ENCODE data around the gene GMIP.

GMIP gene

DNA sequence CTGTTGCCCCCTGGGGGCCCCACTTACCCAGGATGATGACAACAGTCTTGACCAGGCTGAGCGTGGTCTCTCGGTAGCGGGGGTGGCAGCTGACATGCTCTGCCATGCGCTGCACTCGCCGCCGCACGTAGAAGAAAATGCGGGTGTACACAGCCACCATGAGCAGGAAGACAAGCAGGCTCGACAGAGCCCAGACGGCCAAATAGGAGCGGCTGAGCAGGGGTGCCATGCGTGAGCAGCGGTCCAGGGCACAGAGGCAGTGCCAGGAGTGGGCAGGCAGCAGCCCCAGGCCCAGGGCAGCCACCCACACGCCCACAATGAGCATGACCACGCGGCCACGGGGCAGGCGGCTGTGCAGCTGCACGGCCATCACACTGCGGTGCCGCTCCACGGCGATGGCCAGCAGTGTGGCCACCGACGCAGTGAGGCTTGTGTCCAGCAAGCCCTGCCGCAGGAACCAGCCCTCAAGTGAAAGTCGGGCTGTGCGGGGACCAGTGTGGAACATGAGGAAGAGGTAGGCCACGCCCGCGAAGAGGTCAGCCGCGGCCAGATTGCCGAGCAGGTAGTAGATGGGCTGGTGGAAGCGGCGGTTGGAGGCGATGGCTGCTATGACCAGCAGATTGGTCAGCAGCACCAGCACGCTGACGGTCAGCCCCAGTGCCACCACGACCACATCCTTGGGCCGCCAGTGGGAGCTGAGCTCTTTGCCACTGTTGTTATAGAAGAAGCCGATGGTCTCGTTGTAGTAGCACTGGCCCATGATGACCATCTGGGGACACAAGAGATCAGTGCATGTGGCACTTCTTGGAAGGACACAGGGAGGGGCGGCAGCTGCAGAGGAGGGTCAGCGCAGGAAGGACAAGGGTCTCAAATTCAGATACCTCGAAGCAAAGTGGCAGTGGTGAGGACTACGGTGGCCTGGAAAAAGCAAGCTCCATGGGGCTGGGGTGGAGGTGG lies 16.7 kb downstream of the GMIP start:
- TF ChIP-seq, protein P1, sequence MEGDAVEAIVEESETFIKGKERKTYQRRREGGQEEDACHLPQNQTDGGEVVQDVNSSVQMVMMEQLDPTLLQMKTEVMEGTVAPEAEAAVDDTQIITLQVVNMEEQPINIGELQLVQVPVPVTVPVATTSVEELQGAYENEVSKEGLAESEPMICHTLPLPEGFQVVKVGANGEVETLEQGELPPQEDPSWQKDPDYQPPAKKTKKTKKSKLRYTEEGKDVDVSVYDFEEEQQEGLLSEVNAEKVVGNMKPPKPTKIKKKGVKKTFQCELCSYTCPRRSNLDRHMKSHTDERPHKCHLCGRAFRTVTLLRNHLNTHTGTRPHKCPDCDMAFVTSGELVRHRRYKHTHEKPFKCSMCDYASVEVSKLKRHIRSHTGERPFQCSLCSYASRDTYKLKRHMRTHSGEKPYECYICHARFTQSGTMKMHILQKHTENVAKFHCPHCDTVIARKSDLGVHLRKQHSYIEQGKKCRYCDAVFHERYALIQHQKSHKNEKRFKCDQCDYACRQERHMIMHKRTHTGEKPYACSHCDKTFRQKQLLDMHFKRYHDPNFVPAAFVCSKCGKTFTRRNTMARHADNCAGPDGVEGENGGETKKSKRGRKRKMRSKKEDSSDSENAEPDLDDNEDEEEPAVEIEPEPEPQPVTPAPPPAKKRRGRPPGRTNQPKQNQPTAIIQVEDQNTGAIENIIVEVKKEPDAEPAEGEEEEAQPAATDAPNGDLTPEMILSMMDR (IDR thresholded peaks at IDR 0.05; ENCODE audit: extremely low read depth, missing control alignments), result no peak
- no peak for DNase-seq (ENCODE audit: low spot score)

- TF ChIP-seq, protein P1 (IDR thresholded peaks at IDR 0.05; ENCODE audit: extremely low read depth, missing control alignments), result no peak
- DNase-seq (ENCODE audit: low spot score), result no peak
These were observed 19.4 kb downstream of the GMIP start for GRCh38 chr19:19624032-19624570.

DNA sequence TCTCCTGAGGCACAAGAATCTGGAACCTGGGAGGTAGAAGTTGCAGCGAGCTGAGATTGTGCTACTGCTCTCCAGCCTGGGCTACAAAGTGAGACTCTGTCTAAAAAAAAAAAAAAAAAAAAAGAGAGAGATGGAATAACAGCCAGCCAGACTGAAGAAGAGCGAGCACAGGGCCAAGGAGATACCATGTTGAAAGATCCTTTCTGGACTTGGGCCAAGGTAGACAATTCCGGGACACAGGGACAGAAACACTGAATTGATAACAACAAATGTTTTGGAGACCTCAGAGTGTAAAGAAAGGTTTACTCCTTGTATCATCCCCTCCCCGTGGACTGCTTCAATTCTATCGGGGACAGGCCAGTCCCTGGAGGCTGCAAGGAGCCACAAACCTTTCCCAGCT lies 20.1 kb downstream of the GMIP start:
- TF ChIP-seq, protein P1 (IDR thresholded peaks at IDR 0.05; ENCODE audit: extremely low read depth, missing control alignments), result no peak
- no peak for DNase-seq (ENCODE audit: low spot score)

- TF ChIP-seq, protein P1 (IDR thresholded peaks at IDR 0.05; ENCODE audit: extremely low read depth, missing control alignments), result no peak
- no peak for DNase-seq (ENCODE audit: low spot score)
These were observed 23.6 kb downstream of the GMIP start for GRCh38 chr19:19619849-19620210.

DNA sequence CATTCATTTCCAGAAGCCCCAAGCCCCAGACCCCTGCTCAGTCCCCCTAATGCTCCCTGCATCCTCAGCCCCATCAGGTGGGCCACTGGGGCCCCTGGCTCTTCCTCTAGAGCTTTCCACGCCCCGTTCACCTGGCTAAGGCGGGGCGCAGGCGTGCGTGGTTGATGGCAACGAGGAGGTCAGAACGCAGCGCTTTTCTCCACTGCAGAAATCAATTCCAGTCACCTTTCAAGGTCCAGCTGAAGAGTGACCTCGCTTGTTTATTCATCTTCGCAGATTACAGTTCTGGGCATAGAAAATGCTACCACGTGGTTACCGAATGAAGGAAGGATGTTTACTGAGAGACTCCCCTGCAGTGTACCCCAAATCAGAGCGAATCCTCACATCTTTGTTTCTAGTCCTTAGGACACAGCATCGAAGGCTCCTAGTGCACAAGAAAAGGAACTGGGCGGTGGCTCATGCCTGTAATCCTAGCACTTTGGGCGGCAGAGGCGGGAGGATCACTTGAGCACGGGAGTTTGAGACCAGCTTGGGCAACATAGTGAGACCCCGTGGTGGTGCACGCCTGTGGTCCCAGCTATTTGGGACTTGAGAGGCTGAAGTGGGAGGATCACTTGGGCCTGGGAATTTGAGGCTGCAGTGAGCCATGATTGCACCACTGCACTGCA lies 24.1 kb downstream of the GMIP start:
- TF ChIP-seq, protein P1 (IDR thresholded peaks at IDR 0.05; ENCODE audit: extremely low read depth, missing control alignments), result no peak
- no peak for DNase-seq (ENCODE audit: low spot score)

DNA sequence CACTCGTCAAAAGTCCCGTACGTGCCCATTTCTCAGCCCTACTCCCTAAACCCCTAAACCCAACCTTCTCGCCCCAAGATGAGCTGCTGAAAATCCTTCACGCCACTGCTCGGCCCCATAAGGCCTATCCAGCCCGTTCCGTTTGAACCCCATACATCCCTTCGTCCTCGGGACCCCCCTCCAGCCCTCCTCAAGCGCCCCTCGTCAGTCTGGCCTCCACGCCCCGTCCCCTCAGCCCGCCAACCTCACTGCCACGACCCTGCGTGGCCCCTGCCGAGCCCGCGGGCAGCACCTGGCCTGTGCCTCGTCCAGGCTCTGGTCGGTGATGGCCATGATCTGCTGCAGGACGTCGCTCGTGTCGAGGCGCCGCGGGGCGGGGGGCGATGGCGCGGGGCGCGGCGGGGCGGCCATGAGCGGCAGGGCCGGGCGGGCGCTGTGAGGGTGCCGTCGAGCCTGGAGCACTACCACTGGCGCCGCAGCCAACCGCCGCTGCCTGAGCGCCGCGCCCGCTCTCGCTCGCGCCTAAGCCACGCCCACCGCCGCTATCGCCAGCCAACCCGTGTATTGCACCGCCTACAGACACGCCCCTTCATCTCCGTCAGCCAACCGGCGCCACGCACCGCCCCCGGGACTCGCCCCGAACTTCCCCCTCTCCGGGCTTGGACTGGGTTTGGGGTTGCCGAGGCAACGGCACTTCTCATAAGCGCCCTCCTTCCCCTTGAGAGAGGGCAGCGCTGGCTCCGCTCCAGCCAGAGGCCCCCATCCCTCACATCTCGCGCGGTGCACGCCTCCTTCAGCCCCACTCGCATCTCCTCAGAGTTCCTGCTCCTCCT lies 25.0 kb downstream of the GMIP start, which contains the start of gene PBX4:
Gene PBX4, minus strand, starts transcription at position 469 of the 833 bp plus-strand sequence. Its CDS starts 58 bp downstream, at position 411.
- TF ChIP-seq, protein P1 (IDR thresholded peaks at IDR 0.05; ENCODE audit: extremely low read depth, missing control alignments), result no peak
- DNase-seq (ENCODE audit: low spot score), result peak; percentile 99
